Retinal pigment epithelial cell (primary cell): Measurements from ENCODE around the gene NIT1.

Source experiments
- DNase-seq: peaks from one replicate; pipeline ENCODE4 v3.0.0-alpha.2; 2010; ENCODE audit warnings: low read depth
- H3K4me3 ChIP-seq: 2 replicates; pipeline ENCODE4 v1.5.1; 2011; ENCODE audit warnings: mild to moderate bottlenecking, low read length, control low read depth, moderate library complexity
- TF ChIP-seq, protein P1 (sequence below): conservative IDR thresholded peaks from 2 replicates; pipeline ENCODE4 v1.5.1; 2011; ENCODE audit warnings: low read depth, low read length, control low read depth, inconsistent platforms

Gene NIT1, protein sequence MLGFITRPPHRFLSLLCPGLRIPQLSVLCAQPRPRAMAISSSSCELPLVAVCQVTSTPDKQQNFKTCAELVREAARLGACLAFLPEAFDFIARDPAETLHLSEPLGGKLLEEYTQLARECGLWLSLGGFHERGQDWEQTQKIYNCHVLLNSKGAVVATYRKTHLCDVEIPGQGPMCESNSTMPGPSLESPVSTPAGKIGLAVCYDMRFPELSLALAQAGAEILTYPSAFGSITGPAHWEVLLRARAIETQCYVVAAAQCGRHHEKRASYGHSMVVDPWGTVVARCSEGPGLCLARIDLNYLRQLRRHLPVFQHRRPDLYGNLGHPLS

DNA sequence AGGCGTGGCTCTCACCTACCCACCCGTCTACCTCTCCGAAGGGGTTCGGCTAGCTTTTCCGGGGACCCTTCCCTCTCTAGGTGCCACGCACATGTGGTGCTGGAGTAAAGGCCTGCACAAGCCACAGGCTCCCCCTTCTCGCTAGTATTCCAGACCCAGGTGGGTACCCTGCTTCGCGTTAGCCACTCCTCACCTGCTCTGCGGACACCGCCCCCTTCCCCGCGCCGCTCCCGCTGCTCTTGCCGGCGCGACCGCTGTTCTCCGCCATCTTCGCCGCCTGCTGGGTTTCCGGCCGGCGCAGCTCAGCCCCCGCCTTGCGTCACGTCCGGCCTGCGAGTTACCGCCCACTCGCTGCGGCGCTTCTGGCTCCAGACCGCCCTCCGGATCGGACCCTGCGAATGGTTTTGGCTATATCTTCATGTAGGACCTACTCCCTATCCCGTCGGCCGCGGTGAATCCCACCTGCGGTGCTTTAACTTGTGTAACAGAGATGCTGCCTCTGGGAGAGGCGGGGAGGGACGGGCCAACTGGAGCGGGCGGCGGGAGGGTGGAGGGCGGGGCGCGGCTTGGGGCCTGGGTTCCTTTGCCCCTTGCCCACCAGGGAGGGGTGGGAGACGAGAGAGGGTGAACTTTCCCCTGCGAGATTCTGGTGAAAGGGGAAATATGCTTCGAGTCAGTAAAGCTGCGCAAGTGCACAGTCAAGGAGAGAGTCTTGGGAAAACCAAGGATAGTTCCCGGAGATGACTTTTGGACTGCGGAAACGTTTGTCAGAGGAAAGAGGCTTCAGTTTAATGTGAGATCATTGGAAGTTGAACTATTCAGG, at the start of gene NIT1, which contains the start of gene PFDN2:
Gene NIT1 (plus strand): TSS at position 347 of the 823 bp plus-strand sequence. CDS start 72 bp downstream, at position 419.
Gene PFDN2 (minus strand): TSS at position 279 of the 823 bp plus-strand sequence. CDS start 11 bp downstream, at position 268.
- peak within 1 kb of the TSS; percentile 100 for H3K4me3 ChIP-seq
- peak; percentile 28 for DNase-seq
- TF ChIP-seq, protein P1, sequence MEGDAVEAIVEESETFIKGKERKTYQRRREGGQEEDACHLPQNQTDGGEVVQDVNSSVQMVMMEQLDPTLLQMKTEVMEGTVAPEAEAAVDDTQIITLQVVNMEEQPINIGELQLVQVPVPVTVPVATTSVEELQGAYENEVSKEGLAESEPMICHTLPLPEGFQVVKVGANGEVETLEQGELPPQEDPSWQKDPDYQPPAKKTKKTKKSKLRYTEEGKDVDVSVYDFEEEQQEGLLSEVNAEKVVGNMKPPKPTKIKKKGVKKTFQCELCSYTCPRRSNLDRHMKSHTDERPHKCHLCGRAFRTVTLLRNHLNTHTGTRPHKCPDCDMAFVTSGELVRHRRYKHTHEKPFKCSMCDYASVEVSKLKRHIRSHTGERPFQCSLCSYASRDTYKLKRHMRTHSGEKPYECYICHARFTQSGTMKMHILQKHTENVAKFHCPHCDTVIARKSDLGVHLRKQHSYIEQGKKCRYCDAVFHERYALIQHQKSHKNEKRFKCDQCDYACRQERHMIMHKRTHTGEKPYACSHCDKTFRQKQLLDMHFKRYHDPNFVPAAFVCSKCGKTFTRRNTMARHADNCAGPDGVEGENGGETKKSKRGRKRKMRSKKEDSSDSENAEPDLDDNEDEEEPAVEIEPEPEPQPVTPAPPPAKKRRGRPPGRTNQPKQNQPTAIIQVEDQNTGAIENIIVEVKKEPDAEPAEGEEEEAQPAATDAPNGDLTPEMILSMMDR: no peak

DNA sequence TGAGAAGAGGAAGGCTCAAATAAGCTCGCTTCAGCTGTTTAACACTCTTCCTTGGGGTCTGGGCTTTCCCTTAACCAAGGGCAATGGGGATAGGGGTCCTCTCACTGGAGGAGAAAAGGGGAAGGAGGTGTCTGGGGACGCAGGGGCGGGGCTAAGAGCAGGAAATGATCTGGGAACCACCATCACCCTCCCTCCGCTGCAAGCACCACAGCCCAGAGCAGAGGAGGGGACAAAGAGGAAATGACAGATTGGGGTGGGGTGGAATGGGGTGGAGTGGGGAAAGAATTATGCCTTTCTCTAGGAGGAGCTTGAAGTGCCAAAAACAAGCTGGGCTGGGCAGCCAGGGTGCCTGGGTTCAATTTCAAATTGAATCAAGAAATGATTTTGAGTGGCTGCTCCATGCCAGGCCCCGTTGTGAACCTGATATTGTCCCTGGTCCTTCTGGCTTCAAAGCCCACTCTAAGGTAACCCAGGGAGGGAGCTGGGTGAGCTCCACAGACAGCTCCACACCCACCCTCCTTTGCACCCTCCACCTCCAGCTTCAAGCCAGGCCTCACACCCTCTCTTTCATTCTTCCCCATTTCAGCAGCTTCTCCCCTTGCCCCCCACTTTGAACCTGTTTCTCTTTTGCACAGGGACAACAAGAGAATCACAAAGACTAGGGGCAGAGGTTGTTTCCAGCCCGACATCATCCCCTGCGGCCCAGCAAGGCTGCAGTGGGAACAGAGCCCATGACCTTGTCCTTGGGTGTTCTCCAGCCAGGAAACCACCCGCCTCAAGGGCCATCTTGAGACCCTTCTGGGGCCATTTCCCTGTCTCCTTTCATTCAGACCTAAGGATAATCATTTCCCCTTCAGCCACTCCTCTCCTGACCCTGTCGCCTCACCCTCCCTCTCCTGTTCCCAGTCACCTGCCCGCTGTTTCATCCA, 49.3 kb upstream of the NIT1 start:
- no peak for DNase-seq
- TF ChIP-seq, protein P1: no peak
- H3K4me3 ChIP-seq: no peak overlapping the region

DNA sequence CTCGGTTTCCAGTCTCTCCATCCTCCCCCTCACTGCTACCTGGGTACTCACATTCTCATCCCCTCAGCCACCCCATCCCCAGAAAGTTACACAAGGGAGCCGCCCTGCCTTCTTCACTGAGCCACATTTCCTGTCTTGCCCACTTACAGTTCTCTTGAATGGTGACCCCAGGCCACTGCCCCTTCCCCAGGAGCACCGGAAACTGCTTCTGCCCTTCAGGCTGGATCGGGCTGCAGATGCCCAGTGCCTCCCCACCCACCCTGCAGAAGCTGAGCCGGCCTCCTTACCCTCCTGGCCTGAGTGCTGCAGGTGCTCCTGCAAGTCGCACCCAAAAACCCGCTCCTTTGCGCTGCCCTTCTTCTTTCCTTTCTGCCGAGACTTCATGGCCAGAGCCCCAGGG, 48.7 kb upstream of the NIT1 start:
- TF ChIP-seq, protein P1: no peak
- DNase-seq: no peak
- H3K4me3 ChIP-seq: no peak overlapping the region

DNA sequence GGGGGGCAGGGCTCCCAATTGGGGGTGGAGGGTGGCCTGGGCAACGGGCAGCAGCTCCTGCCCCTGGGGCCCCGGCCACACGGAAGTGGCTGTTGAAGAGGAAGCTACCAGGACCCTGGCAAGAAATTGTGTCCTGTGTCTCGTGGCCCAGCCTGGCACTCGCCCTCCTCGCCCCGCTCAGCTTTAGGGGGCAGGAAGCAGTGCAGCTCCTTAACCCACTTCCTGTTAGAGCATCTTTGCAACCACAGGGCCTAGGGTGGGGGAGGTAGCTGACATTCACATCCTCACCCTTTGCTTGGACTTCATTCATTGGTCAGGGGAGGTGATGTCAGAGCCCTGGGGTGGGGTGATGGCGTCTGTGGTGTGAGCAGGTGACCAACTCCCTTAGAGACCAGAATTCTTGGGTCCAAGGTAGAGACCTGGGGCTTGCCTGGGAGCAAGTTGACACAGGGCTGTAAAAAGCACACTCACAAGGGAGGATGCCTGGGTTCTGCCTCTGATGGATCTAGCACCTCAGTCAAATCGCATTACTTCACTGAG, 48.1 kb upstream of the NIT1 start, which contains the start of gene ARHGAP30:
Gene ARHGAP30 (minus strand): TSS at position 161 of the 540 bp plus-strand sequence. CDS start 267 bp downstream, outside the sequence.
- TF ChIP-seq, protein P1: no peak
- DNase-seq: no peak
- H3K4me3 ChIP-seq: no peak within 1 kb of the TSS

DNA sequence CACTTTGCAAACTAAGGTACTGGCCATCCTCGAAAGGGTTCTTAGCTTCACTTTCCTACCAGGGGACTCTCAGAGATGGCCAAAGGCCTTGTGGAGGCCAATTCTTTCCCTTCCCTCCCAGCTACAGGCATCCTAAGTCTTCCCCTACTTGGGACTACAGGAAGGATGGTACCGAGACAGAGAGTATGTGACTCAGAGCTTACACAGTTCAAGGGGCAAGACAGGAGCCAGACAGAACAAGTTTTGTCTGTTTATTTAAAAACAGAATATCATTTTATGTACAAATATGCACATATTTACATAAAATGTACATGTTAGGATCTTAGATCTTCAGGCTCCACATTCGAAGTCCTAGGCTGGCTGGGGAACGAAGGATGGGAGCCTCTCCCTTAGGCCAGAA, 47.1 kb upstream of the NIT1 start:
- TF ChIP-seq, protein P1: no peak
- no peak overlapping the region for H3K4me3 ChIP-seq
- no peak for DNase-seq

DNA sequence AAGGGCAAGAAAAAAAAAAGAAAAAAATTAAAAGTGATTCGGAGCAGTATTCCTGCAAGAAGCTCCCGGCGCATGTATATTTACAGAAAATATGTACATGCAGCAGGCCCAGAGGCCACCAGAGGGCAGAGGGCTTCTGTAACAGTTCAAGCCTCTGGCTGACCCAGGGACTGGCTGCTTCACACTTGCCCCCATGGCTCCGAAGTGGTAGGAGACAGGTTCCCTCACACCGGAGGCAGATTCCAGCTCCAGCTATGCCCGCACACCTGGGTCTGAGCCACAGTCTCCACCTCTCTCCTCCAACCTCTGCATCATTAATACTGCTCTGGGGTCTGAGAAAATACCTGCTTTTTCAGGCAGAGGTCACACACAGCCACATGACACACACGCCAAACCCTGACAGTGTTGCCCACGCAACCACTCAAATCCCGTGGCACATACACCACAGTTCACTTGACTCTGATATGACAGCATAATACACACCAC, 46.0 kb upstream of the NIT1 start:
- TF ChIP-seq, protein P1: peak; percentile 71
- H3K4me3 ChIP-seq: no peak overlapping the region
- DNase-seq: no peak
